Lung (tissue), 12 donors: ENCODE results near the gene SLC22A2. TPM values are rescaled to one million over a fixed set of nuclear protein-coding genes. Genes with fewer than 3 reads are reported as not detected.
"Not testable (repeated sequence)": the region's sequence is repeated elsewhere in the genome, so short reads cannot be mapped to it uniquely, and the experiment has no call there.

Experiments
- ATAC-seq: fragments of 200-7000 bp; cut with Tn5 transposase; one replicate; pipeline ENCODE4 v1.9.1; 2020; ENCODE audit warnings: moderate number of reproducible peaks; ENCODE audit not compliant: insufficient read depth, low FRiP score
- DNase-seq, 3 donors: peaks; one replicate each; pipeline ENCODE4 v3.0.0-alpha.2; 2013 to 2017
- H3K27ac ChIP-seq, 2 donors: one replicate each; pipeline ENCODE4 v1.5.1; 2013; ENCODE audit warnings: mild to moderate bottlenecking in 2 of 2, moderate library complexity in 2 of 2, control low read depth in 1 of 2, inconsistent platforms in 1 of 2, low read depth in 1 of 2, low read length in 1 of 2
- H3K27me3 ChIP-seq, 3 donors: one replicate each; pipeline ENCODE4 v1.5.1; 2013; ENCODE audit warnings: low read length in 2 of 3; ENCODE audit not compliant: control insufficient read depth in 3 of 3, insufficient read depth in 3 of 3
- H3K36me3 ChIP-seq, 4 donors: one replicate each; pipeline ENCODE4 v1.5.1; 2013; ENCODE audit warnings: low read length in 4 of 4, mild to moderate bottlenecking in 1 of 4, moderate library complexity in 1 of 4; ENCODE audit not compliant: control insufficient read depth in 4 of 4, insufficient read depth in 4 of 4
- H3K4me1 ChIP-seq, 5 donors: one replicate each; pipeline ENCODE4 v1.5.1; 2013; ENCODE audit warnings: low read length in 5 of 5, mild to moderate bottlenecking in 2 of 5, moderate library complexity in 1 of 5; ENCODE audit not compliant: control insufficient read depth in 5 of 5, insufficient read depth in 5 of 5
- H3K4me3 ChIP-seq: one replicate; pipeline ENCODE4 v1.5.1; 2013; ENCODE audit warnings: mild to moderate bottlenecking, control low read depth, moderate library complexity
- H3K9ac ChIP-seq, 2 donors: one replicate each; pipeline ENCODE4 v1.5.1; 2013; ENCODE audit warnings: low read length in 2 of 2, control low read depth in 1 of 2; ENCODE audit not compliant: insufficient read depth in 1 of 2
- H3K9me3 ChIP-seq, 4 donors: one replicate each; pipeline ENCODE4 v1.5.1; 2013; ENCODE audit warnings: low read length in 3 of 4, mild to moderate bottlenecking in 1 of 4, moderate library complexity in 1 of 4; ENCODE audit not compliant: control insufficient read depth in 4 of 4, insufficient read depth in 3 of 4
- WGBS, 2 donors: extraction: QIAGEN DNeasy Blood & Tissue Kit; methylation state at CpG; one replicate each; pipeline ENCODE4 v1.1.7; 2013; 5-methylcytosine and 5-hydroxymethylcytosine counted together
- polyA plus RNA-seq, 2 donors: library from polyadenylated mRNA; stranded (reverse); fragments of 200-250 nt; gene quantifications; one replicate each; pipeline ENCODE4 v1.2.1, GENCODE V29; 2013
- total RNA-seq, 2 donors: library from RNA; depleted of rRNA in 1 of 2; stranded (reverse); fragments of >200 nt in 1 of 2; gene quantifications; one replicate each; pipeline ENCODE4 v1.2.1, GENCODE V29; 2014 to 2021
- TF ChIP-seq, protein P1 (sequence below): IDR thresholded peaks from 2 replicates; pipeline ENCODE4 v1.5.1; 2012; ENCODE audit warnings: mild to moderate bottlenecking; ENCODE audit errors: control extremely low read depth, extremely low read depth
- donor health status: control.
- donor health status: control.
- donor health status: Bipolar disorder and iron deficiency.
- donor health status: healthy.
- donor health status: DM: yes; HTN: yes; CAD: no.

The SLC22A2 gene
- total and polyA plus RNA-seq, 4 donors = not detected

DNA sequence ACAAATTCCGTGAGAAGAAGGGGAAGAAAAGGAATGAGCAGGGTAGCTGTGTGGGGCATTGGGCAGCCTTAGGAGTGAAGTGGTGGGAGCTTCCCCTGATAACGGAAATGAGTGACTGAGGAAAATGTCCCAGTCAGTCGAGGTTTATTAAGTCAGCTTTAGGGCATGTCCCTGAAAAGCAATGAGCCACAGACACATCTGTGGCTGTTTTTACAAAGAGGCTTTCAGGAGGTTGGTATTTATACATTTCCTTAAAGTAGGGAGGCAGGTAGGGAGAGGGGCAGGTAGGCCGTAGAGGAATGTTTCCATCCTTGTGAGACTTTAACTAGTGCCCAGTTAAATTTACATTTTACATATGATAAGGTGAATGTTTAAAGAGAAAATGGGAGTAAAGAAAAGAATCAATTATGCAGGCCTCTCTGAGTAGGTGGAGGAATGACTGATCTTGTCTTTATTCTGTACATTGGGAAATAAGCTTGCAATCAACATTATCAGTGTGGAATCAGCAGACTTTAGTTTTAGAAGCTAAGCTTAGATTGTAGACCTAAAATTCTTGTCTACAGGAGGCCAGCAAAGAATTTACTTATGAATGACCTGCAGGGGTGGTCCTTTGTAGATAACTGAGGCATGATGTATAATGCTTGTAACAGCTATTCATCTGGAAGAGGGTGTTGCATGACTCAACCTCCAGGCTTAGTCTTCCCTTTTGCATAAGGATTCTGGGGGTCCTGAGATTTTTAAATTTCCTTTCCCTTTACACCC is 18.5 kb downstream of the SLC22A2 start:
- no peaks in the 10 kb centered on the region for H3K36me3 ChIP-seq
- no peak overlapping the region for H3K4me3 ChIP-seq
- no peaks in the 10 kb centered on the region for H3K9me3 ChIP-seq
- H3K27me3 ChIP-seq = no peaks in the 10 kb centered on the region
- no peak overlapping the region for H3K27ac ChIP-seq
- TF ChIP-seq, protein P1, sequence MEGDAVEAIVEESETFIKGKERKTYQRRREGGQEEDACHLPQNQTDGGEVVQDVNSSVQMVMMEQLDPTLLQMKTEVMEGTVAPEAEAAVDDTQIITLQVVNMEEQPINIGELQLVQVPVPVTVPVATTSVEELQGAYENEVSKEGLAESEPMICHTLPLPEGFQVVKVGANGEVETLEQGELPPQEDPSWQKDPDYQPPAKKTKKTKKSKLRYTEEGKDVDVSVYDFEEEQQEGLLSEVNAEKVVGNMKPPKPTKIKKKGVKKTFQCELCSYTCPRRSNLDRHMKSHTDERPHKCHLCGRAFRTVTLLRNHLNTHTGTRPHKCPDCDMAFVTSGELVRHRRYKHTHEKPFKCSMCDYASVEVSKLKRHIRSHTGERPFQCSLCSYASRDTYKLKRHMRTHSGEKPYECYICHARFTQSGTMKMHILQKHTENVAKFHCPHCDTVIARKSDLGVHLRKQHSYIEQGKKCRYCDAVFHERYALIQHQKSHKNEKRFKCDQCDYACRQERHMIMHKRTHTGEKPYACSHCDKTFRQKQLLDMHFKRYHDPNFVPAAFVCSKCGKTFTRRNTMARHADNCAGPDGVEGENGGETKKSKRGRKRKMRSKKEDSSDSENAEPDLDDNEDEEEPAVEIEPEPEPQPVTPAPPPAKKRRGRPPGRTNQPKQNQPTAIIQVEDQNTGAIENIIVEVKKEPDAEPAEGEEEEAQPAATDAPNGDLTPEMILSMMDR = no peak
- 72 to 79% methylated on average over 4 of the region's 4 CpGs for WGBS, 2 donors
- DNase-seq (no peak), ATAC-seq (no peak)
- no peaks in the 10 kb centered on the region for H3K4me1 ChIP-seq
- H3K9ac ChIP-seq = no peak overlapping the region

DNA sequence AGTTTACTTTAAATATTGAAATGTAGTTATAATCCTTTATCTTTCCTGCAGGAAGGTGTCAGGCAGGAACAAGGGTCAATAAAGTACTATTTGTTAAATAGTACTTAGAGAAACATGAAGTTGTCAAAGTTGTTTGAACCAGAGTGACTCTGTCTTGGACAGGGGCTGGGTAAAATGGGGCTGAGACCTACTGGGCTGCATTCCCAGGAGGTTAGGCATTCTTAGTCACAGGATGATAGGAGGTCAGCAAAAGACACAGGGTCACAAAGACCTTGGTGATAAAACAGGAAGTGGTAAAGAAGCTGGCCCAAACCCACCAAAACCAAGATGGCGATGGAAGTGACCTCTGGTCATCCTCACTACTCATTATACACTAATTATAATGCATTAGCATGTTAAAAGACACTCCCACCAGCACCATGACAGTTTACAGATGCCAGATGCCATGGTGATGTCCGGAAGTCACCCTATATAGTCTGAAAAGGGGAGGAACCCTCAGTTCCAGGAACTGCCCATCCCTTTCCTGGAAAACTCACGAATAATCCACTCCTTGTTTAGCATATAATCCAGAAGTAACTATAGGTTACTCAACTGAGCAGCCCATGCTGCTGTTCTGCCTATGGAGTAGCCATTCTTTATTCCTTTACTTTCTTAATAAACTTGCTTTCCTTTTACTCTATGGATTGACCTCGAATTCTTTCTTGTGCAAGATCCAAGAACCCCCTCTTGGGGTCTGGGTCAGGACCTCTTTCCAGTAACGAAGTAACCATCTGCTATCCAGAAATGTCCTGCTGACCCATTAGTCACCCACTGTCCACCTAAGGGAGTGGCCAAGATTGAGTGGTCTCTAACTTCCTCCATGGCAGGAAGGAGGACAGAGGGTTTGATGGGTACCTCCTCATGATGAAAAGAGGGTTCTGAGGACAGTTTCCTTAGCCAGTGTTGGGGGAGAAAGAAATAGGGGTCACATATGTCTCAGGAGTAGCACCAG is 19.6 kb downstream of the SLC22A2 start:
- no peak for ATAC-seq
- DNase-seq = no peak
- Histone ChIP-seq H3K27ac (no peak overlapping the region), H3K4me3 (no peak overlapping the region), H3K9me3 (no peaks in the 10 kb centered on the region), H3K4me1 (no peaks in the 10 kb centered on the region), H3K36me3 (no peaks in the 10 kb centered on the region), H3K9ac (no peak overlapping the region), H3K27me3 (no peaks in the 10 kb centered on the region)
- 77 to 83% methylated on average over 5 of the region's 5 CpGs for WGBS, 2 donors
- TF ChIP-seq, protein P1 = no peak

DNA sequence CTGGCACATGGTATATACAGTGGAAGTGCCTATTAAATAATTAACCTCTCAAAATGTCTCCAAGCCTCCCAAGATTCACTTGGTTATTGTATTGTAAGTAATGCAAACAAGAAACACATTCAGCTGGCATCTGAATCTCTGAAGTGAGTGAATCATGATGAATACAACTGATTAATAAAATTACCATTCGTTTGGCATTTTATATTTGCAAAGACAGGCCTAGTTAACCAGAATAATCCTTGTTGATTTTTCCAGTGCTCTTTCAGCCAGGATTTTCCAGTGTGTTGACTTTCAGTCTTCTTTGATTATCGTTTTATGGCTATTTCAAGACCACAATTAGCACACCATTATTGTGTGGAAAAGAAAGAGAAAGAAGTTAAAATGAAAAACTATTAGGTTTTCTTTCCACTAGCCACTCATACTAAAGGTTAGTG is 20.3 kb downstream of the SLC22A2 start:
- Histone ChIP-seq H3K27me3 (no peaks in the 10 kb centered on the region), H3K27ac (no peak overlapping the region), H3K9ac (no peak overlapping the region), H3K4me1 (no peaks in the 10 kb centered on the region), H3K36me3 (no peaks in the 10 kb centered on the region), H3K4me3 (no peak overlapping the region), H3K9me3 (no peaks in the 10 kb centered on the region)
- ATAC-seq (no peak), DNase-seq (no peak)
- TF ChIP-seq, protein P1 = no peak
- WGBS, 2 donors = 69 to 70% methylated on average over 2 of the region's 2 CpGs

DNA sequence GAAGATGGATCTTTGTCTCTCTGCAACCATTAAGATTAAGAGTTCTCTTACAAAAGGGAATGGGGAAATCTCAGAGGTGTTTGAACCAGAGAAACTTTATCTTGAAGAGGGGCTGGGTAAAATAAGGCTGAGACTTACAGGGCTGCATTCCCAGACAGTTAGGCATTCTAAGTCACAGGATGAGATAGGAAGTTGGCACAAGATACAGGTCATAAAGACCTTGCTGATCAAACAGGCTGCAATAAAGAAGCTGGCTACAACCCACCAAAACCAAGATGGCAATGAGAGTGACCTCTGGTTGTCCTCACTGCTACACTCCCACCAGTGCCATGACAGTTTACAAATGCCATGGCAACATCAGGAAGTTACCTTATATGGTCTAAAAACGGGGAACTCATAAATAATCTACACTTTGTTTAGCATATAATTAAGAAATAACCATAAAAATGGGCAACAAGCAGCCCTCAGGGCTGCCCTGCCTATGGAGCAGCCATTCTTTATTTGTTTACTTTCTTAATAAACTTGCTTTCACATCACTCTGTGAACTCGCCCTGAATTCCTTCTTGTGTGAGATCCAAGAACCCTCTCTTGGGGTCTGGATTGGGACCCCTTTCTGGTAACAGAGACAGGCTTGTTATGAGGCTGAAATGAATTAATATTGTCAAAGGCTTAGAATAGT is 20.9 kb downstream of the SLC22A2 start:
- H3K27me3 ChIP-seq, DNase-seq, H3K27ac ChIP-seq, H3K9ac ChIP-seq, ATAC-seq, H3K9me3 ChIP-seq, H3K4me3 ChIP-seq, H3K4me1 ChIP-seq, H3K36me3 ChIP-seq: not testable (repeated sequence)
- WGBS, 2 donors = 64 to 73% methylated on average over 2 of the region's 2 CpGs

DNA sequence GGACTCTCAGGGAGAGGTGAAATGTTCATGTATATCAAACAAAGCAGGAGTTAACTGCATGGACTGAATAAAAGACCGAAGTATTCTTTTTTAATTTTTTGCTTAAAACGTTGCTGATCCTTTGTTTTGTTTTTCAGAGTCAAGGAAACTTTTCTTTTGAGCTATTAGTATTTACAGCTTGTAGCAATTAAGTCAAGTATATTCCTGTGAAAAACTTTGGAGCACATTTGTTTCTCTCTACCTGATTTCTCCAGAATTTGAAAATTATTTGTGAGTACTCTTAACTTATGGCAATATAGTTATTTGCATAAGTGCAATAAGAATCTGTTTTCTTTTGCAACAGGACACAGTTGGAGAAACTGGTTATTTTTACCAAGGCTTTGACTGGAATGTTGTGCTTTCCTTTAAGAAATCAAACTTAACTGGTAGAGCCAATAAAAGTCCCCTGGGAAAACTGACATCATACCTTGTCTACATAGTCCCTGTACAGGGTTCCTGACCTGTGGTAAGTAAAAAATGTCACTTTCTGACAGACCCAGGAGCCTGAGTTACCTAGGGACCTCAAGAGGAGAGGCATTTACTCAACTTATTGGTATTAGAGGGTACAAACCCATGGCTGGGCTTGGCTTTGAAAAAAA is 22.3 kb downstream of the SLC22A2 start:
- H3K4me1 ChIP-seq, H3K27me3 ChIP-seq, ATAC-seq, H3K4me3 ChIP-seq, H3K9me3 ChIP-seq, H3K27ac ChIP-seq, H3K36me3 ChIP-seq, H3K9ac ChIP-seq, DNase-seq: not testable (repeated sequence)
- WGBS, 2 donors = 71% methylated on average over 2 of the region's 2 CpGs
